Activated T-cell treated with anti-CD3 and anti-CD28 coated beads, Interleukin-2, amount 50 U/mL, for 1 hour (primary cell): ENCODE results near the gene ZNF697.
"Not testable (repeated sequence)": the region's sequence is repeated elsewhere in the genome, so short reads cannot be mapped to it uniquely, and the experiment has no call there.

Experiments
- DNase-seq: peaks from one replicate; pipeline ENCODE4 v3.0.0-alpha.2; 2020

ZNF697 gene

DNA sequence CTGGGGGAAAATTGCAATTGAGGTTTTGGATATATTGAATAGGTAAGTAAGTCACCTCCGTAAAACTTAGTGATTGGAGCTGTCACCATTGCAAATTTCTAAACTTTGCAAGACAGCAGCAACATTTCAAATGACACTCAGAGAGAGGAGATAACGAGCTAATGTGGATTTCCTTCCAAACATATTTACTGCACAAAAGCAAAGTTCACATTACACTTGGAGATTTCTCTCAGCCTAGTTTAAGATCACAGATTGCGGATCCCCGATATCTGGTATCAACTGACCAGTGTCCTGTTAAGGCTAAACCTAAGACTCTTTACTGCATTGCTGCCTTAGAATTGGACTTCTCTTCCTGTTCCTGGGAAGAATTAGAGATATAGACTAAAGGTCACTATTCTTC, 47.5 kb downstream of the ZNF697 start:
- no peak for DNase-seq

DNA sequence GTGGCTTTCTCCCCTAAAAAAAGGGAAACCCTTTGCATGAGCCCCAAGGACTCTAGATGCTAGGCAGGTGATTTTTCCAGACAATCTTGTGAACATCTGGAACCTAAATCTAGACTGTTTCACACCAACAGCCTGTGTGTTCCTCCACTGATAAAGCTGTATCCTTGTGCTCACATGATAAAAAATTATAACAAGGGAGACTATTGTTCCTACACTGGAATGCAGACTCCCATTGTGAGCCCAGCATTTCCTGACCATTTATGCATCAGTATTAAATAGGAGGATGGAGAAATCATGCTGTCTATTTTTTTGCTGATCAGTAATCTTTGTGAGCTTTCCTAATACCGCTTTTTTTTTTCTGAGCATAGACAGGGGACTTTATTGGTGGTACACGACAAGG, 52.5 kb downstream of the ZNF697 start:
- no peak for DNase-seq

DNA sequence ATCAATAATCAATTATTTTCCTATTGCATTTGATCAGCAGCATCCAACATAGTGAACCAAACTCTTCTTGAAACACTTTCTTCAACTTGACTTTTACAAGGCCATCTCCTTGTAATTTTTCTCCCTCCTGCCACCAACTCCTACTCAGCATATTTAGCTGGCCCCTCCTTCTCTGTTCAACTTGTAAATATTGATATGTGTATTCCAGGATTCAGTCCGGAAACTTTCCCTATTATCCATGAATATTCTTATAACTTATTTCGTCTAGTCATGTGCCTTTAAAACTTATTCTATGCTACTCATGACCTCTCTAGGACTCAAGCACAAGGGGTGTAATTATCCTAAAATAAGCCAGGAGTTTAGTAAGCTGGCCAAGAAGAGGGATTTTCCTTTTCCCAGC, 52.9 kb downstream of the ZNF697 start:
- no peak for DNase-seq

DNA sequence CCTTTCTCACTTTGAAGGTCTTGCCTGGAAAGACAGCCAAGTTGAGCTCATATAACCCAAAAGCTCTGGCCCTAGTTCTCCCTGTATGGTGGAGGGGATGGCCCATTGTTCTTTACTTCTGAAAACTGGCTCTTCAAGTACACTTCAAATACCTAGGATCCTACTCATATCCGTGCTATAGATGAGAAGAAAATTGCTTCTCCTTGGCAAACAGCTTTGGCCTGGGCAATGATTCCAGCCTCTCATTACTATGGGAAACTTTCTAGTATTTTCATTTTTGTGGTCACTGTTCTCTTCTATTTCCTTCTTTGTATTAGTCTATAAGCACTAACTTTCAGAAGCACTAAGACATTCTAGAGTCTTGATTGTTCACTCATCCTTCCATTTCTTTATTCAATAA, 53.7 kb downstream of the ZNF697 start:
- DNase-seq = no peak

DNA sequence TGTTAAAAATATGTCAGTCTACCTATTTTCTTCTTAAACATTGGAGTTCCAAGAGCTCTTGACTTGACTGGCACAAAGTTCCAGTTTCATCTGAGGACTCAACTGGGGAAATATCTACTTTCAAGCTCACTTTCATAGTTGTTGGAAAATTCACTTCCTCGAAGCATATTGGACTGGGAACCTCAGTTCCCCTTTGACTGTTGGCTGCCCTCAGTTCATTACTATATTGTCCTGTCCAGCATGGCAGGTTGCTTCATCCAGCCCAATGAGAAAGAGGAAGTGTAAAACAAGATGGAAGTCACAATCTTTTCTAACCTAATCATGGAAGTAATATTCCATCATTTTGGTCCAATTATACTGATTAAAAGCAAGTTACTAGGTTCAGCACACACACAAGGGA, 54.3 kb downstream of the ZNF697 start:
- no peak for DNase-seq

DNA sequence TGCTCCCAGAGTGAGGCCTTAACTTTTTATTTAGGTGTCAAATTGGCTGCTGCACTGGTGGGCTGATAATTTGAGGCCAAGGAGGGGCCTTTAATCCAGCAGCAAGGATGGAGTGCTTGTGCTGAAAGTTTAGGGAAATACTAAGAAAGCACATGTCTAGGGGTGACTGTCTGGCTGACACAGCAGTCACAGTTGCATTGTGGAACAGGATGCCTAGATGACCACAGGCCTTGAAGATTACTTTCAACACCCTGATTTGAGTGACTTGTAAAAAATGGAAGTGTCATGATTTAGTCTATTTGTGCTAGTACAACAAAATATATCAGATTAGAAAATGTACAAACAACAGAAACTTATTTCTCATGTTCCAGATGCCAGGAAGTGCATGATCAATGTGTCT, 57.7 kb downstream of the ZNF697 start:
- DNase-seq = no peak

DNA sequence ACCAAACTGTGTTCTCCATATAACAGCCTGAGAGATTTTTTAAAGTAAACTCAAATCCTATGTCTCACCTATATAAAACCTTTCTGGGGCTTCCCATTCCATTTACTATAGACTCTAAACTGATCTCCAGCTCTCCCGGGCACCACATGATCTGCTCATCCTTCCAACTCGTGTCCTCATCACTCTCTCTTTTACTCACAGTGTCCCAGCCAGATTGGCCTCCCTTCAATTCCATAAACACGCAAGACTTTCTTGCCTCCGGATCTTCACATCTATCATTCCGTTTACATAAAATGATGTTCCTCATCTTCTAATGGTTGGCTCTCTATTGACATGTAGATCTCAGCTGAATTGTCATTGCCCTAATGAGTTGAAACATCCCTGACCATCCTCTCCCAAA, 59.4 kb downstream of the ZNF697 start:
- DNase-seq = no peak

DNA sequence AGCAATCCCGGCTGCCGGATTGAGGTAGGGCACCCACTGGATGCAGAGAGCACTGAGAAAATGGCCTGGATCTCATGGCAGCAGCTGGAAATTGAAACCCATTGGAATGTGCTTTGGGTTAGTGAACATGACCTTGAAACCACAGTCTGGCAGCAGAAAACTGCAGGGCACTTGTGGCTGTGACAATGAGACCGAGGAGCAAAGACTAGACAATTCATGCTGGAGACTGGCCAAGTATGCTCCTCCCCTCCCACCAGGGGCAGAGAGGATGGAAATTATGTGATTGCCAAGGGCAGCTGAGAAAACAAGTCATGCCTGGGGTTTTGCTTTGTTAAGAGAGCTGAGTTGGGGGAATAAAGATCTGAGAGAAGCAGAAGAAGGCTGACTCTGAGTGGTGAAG, 60.7 kb downstream of the ZNF697 start:
- DNase-seq = no peak

DNA sequence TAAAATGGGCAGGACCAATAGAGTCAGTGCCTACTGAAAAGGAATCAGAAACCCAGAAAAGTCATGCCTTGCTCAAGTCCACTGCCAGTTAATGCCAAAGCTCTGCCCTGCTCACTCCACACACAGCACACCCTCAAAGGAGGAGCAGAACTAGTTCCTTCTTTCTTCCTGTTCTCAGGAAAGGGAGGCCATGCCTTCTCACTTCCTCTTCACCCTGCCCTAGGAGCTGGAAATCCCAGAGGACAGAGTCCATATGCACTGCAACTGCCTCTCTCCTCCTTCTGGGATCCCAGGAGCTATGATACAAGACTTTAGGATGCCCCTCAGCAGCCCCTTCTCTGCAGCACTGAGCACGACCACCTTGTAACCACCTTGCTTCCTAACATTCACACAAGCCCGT, 62.3 kb downstream of the ZNF697 start:
- not testable (repeated sequence) for DNase-seq

DNA sequence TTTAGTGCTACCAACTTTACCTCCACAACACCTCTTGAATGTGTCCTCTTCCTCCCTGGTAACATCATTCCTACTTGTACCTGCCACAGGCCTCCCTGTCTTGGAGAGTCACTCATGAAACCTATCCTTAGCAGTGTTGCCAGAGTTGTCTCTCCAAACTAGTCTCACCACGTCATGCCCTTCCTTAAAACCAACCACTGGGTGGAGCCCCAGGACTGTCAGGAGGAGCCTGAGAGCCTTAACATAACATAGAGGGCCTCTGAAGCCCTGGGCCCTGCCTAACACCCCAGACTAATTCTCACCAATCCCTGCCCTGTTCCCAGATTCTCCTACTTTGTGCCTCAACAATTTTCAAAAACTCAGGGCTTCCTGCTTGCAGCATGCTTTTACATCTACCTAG, 65.3 kb downstream of the ZNF697 start:
- DNase-seq = no peak

DNA sequence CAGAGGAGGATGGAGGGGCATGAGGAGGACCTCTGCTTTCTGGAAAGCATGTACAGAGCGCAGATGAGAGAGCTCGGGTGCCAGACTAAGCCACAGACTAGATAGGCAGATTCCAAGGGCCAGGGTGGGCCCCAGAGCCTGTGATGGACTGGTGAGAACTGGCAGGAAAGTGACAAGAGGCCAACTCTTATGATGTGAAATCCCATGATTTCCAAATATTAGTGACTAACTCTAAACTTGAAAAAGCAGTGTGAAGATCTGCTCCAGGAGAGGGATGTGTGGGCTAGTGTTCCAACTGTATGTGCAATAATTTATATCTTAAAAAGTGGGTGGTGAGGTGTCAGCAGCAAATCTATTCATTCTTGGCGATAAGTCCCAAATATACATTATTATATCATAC, 67.0 kb downstream of the ZNF697 start:
- DNase-seq = not testable (repeated sequence)

DNA sequence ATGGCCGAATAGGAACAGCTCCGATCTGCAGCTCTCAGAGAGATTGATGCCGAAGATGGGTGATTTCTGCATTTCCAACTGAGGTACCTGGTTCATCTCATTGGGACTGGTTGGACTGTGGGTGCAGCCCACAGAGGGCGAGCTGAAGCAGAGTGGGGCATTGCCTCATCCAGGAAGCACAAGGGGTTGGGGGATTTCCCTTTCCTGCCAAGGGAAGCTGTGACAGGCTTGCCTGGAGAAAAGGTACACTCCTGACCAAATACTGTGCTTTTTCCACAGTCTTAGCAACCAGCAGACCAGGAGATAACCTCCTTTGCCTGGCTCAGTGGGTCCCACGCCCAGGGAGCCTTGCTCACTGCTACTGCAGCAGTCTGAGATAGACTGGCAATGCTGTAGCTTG, 74.2 kb downstream of the ZNF697 start:
- no peak for DNase-seq

DNA sequence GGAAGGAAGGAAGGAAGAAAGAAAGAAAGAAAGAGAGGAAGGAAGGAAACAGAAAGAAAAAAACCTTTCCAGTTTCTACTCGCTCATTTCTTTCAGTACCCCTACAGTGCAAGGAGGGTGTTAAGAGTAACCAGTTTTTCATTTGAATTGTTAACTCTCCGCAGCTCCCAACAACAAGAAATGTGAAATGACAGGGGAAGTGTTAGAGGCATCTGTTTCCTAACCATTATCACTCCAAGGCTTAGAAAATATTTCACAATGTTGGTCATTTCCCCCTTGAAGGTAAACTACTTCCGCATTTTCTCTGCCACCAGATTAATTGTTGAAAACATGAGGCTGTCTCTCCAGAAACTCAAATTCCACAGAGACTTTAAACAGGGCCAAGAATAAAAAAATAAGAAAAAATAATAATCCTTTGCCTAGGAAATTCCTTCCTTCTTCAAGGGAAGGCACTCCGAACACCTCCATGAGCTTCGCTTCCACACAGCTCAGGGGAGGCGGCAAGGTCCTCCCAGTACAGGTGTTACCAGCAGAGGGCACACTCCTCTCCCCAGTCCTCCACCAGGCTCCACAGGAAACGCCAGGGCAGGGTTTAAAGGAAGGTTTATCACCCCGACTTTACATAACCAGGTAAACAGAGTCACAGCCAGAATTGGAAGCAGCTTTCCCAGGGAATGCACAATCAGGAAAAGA, 78.0 kb downstream of the ZNF697 start:
- DNase-seq = not testable (repeated sequence)
